HG03558 (cell line): ENCODE results near the gene MYO5B.
A peak's percentile ranks its signal among the peaks of the same experiment; 100 is the strongest.
"Not testable (repeated sequence)": the region's sequence is repeated elsewhere in the genome, so short reads cannot be mapped to it uniquely, and the experiment has no call there.

Source experiments
- ATAC-seq: cut with Tn5 transposase; IDR thresholded peaks from one replicate; pipeline ENCODE4 v1.9.1; 2021; ENCODE audit warnings: moderate number of reproducible peaks; ENCODE audit not compliant: unreplicated experiment; ENCODE audit errors: extremely low read depth

Gene MYO5B

DNA sequence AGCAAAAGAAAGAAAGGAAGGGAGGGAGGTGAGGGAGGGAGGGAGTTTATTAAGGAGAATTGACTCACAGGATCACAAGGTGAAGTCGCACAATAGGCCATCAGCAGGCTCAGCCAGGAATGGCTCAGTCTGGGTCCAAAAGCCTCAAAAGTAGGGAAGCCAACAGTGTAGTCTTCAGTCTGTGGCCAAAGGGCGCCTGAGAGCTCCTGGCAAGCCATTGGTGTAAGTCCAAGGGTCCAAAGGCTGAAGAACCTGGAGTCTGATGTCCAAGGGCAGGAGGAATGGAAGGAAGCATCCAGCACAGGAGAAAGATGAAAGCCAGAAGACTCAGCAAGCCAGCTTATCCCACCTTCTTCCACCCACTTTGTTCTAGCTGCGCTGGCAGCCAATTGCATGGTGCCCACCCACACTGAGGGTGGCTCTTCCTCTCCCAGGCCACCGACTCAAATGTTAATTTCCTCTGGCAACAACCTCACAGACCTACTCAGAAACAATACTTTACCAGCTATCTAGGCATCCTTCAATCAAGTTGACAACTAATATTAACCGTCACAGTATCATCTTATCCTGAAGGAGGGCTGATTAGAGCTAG is 375.8 kb downstream of the MYO5B start:
- ATAC-seq = no peak

DNA sequence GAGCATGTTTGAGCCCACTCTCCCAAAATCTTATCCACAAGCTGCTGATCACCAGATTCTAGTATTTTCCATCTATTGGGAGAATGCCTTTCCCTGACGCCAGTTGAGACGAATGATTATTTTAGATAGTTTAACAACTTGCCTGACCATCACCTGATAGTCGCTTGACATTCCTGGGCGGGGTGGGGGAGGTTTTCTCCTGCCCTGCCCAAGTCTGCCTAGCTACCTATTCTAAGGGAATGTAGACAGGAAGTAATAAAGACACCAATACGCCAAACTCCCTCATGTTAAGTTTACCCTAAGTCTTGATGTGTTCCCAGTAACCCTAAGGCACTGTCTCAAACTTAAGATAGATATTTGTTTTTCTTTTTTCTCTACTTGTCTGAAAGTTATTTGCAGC is 377.0 kb downstream of the MYO5B start:
- no peak for ATAC-seq

DNA sequence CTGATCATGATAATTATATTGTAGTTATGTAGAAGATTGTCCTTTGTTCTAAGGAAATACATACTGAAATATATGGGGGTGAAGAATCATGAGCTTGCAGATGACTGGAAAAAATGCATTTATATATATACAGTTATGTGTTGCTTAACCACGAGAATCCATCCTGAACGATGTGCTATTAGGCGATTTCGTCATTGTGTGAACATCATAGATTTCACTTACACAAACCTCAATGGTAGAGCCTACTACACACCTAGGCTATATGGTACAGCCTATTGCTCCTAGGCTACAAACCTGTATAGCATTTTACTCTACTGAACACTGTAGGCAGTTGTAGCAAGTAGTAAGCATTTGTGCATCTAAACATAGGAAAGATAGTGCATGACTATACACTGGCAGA is 379.0 kb downstream of the MYO5B start:
- no peak for ATAC-seq

DNA sequence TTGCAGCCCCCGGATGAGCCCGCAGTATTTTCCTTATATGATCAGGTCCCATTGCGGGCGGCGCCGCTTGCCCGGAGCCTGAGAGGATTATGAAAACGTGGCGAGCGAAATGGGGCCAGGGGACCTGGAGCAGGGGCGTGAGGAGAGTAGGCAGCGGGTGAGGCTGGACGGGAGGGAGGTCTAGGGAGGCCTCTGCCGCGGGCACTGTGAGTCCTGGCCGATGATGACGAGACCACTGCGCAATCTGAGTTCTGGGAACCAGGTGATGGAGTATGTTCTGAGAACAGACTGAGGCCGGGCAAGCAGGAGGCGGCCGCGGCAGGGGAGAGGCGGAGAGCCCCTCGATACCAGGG is 380.8 kb downstream of the MYO5B start:
- ATAC-seq = no peak

DNA sequence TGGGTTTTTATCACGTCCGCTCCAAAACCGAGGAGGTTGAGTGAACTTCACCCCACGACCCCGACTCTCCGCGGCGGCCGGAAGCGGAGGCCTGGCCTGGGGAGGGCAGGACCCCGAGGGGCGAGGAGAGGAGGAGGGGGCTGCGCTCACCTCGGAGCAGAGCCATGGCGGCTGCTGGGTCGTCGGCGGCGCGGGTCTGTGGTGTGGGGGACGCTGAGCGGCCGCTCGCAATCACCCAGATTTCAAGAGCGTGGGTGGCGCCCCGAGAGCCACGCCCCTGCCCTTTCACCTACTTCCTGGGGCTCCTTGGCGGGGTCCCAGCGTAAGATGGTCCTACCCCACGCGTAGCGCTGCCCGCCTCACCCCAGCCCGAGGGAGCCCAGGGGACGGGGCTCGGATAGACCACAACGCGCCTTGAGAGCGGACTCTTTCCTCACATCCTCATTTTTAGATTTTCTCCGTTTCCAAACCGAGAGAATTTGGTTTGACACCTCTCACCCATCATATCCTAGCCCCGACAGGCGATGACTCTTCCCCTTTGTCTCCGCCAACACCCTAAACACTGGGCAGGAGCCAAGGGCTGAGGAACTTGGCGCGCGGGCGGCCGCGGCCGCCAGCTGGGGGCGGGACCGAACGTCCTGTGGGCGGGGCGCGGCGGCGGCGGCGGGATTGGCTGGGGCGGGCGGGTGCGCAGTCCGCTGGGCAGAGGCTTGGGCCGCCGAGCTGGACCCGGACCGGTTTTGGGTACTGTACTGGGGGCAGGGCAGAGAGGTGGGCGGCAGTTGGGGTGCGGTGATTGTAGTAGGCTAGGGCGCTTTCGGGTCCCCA is 381.4 kb downstream of the MYO5B start, which contains the start of gene ACAA2:
Gene ACAA2, minus strand, starts transcription at position 215 of the 828 bp plus-strand sequence. Its CDS starts 49 bp downstream, at position 166.
- ATAC-seq = peak; percentile 69

DNA sequence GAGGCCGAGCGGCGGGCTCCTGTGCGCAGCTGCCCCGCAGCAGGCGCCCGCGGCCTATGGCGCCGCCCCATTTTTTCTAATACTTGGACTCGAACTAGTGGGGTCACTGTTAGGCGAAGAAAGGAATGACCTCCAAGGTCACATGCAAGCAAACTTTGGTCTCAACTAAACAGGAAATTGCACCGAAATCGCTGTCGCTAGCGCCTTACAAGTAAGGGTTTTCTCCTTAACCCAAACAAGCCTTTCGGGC is 382.0 kb downstream of the MYO5B start:
- ATAC-seq = no peak

DNA sequence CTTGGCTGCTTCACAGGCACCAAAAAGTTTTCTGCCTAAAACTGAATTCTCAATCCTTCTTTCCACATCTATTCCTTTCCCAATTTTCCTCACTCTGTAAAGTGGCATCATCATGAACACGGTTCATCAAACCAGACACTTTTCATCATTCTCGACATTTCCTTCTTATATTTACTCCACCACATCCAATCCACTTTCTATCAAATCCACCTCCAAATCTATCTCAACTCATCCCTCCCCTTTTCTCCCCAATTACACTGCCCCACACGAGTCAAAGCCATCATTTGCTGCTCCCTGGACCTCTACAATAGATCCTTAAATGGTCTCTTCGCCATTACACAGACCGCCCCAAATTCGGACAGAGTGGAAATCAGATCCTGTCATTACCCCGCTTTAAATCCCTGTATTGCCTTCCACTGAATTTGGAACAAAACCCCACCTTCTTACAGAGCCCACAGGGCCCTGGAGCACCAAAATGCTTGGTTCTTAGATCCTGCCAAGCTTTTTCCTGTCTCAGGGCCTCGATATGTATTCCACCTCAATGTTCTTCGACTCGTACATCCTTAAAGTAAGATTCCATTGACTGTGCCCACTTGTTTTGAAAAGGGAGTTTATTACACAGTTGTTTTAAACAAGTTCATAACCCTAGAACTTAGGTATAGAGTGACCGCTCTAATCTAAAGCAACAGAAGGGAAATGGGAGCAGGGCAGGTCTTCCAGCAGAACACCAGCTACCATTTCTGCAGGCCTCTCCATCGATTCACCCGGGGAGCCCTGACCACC is 382.5 kb downstream of the MYO5B start:
- no peak for ATAC-seq

DNA sequence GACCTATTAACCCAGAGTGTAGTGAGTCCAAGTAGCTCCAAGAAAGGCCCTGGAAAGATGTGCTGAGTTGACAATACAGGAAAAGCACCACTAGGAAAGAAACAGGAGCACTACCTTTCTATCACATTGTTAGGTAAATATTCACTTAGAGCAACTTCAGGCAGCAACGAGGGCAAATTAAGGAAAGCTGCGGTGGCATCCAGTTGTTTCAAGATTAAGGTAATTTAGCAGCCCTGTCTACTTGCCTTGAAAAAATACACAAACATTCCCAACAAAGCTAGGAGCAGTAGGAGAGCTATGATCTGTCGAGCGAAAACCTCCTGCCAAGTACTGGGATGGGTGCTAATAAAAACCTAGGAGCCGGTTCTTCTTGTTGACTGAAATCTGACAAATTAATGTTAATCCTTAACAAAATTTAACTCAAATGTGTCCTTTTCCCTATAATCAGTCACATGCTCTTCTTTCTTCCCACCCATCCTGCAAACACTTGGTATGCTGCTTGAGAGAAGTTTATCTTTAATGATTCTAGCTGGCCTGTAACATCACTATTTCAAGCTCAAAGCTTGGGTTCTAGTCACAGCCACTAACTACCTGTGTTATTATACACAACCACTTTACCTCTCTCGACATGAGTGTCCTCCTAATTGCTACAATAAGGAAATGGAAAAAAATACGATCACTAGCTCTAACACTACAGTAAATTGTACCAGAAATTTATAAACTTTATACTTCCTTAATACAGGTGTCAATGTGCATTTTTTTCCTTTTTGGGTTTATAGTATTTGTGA is 383.6 kb downstream of the MYO5B start:
- no peak for ATAC-seq

DNA sequence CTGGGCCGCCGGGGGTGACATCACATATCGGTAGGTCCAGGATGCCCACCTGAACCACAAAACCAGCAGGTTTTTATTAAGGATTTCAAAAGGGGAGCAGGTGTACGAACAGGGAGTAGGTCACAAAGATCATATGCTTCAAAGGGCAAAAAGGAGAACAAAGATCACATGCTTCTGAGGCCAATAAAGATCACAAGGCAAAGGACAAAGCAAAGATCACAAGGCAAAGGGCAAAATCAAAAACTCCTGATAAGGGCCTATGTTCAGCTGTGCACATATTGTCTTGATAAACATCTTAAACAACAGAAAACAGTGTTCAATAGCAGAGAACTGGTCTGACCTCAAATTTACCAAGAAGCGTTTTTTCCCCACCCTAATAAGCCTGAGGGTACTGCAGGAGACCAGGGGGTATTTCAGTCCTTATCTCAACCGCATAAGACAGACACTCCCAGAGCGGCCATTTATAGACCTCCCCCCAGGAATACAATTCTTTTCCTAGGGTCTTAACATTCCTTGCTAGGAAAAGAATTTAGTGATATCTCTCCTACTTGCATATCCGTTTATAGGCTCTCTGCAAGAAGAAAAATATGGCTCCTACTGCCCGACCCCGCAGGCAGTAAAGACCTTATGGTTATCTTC is 386.3 kb downstream of the MYO5B start:
- not testable (repeated sequence) for ATAC-seq

DNA sequence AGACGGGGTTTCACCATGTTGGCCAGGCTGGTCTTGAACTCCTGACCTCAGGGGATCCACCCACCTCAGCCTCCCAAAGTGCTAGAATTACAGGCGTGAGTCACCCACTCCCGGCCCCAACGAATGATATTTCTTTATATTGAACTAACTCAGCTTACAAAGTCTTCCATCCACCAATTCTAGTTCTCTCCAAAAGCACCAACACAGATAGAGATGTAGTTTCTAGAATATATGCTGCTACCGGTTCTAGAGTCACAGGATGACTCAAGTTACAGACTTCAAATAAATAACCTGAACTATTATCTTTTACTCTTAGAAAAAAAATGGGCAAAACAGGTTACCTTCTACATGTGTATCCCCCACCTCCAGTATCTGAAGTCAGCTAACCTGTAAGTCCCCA is 390.9 kb downstream of the MYO5B start:
- no peak for ATAC-seq

DNA sequence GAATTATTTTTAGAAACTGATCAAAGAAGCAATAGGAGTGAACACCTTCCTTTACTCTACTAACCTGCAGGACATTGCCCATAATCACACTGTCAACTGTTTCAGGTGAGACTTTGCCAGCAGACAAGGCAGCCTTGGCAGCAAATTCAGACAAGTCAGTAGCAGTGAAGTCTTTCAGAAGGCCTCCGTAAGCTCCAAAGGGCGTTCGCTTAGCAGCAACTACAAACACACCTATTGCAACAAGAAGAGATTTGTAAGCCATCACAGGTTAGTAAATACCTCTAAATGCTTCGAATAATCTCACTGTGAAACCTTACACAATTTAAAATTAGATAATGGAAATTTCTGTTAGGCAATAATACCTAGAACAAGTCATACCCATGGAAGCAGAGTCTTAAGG is 392.3 kb downstream of the MYO5B start:
- ATAC-seq = no peak

DNA sequence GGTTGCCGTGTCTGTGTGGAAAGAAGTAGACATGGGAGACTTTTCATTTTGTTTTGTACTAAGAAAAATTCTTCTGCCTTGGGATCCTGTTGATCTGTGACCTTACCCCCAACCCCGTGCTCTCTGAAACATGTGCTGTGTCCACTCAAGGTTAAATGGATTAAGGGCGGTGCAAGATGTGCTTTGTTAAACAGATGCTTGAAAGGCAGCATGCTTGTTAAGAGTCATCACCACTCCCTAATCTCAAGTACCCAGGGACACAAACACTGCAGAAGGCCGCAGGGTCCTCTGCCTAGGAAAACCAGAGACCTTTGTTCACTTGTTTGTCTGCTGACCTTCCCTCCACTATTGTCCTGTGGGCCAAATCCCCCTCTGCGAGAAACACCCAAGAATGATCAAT is 394.5 kb downstream of the MYO5B start:
- ATAC-seq = not testable (repeated sequence)

DNA sequence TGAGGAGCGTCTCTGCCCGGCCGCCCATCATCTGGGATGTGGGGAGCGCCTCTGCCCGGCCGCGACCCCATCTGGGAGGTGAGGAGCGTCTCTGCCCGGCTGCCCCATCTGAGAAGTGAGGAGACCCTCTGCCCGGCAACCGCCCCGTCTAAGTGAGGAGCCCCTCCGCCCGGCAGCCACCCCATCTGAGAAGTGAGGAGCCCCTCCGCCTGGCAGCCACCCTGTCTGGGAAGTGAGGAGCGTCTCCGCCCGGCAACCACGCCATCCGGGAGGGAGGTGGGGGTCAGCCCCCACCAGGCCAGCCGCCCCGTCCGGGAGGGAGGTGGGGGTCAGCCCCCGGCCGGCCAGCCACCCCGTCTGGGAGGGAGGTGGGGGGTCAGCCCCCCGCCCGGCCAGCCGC is 395.1 kb downstream of the MYO5B start:
- not testable (repeated sequence) for ATAC-seq

DNA sequence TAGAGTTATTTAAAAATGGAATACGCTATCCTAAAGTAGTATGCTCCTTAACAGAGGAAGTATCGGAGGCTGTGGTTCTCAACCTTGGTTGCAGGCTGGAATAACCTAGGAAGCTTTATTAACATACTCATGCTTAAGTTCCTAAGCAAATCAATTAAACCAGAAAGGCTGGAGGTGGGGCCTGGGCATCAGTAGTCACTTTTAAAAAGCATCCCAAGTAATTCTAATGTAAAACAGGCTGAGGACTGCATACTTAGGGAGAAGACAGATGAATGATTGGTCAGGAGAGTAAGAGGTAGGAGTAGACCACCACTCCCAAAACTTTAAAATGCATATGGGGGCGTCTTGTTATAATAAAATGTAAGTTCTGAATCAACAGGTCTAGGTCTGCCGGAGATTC is 396.9 kb downstream of the MYO5B start:
- ATAC-seq = no peak

DNA sequence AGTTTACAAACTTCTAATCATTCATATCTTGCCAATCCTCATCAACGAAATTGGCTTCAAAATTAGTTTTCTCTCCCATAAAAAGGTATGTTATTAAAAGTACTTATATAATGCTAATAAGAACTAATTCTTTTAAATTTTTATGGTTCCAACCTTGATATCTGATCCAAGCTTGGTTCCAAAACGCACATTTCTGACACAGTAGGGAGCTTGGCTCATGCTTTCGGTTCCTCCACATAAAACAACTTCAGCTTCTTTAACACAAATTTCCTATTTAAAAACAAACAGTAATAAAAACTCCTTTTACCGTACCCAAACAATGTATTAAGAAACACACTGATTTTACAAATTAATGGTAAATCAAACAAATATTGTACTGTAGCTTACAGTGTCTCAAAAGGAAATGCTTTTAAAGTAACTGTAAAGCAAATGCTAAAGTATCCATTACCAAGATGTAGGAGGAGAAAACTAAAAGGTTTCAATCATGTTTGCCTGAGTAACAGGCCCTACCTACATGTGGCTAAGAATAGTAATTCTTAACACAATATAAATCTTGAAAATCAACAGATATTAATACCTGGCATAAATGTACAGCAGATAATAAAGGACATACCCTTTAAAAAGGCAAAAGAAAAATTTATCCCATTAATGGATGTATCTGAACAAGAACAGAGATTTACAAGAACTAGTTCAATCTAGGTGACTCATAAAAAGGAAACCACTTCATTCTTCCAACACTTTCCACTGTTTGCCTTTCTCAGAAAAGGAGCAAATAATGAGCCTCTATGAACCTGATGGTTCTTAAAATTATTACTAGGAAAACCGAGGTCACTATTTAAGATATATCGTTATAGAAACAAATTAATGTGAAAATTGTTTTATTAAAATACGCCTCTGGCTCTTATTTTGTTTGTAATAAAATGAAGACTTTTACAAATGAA is 399.1 kb downstream of the MYO5B start:
- no peak for ATAC-seq

DNA sequence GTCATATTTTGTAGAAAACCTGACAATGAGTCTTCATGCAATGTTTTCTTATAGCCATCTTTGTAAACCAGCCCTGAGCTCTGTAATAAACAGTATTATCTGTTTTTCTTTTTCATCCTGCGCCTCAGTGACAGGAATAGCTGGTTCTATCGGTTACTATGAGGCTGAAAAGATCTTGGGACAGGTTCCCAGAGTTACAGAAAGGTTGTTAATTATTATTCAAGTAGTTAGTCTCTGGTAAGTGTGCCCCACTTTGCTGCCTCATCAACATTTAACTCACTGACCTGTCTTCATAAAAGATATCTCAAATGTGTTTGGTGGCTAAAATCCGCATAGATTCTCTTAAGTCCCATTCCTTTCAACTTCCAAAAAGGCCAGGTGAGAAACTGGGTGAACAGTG is 400.2 kb downstream of the MYO5B start:
- ATAC-seq = no peak

DNA sequence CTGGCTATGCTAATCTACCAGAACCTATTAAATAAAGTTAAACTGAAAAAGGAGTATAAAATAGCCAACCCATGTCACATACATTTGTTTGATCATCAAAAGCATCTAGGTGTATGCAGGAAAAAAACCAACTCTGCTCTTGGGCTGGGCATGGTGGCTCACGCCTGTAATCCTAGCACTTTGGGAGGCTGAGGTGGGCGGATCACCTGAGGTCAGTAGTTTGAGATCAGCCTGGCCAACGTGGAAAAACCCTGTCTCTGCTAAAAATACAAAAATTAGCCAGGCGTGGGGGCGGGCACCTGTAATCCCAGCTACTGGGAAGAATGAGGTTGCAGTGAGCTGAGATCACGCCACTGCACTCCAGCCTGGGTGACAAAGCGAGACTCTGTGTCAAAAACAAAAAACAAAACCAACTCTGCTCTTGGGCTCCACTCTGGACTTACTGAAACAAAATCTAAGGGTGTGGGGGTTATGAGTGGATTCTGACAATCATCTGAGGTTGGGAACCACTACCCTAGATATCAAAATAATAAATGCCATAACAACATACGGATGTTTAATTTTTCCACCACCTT is 405.3 kb downstream of the MYO5B start:
- ATAC-seq = not testable (repeated sequence)

DNA sequence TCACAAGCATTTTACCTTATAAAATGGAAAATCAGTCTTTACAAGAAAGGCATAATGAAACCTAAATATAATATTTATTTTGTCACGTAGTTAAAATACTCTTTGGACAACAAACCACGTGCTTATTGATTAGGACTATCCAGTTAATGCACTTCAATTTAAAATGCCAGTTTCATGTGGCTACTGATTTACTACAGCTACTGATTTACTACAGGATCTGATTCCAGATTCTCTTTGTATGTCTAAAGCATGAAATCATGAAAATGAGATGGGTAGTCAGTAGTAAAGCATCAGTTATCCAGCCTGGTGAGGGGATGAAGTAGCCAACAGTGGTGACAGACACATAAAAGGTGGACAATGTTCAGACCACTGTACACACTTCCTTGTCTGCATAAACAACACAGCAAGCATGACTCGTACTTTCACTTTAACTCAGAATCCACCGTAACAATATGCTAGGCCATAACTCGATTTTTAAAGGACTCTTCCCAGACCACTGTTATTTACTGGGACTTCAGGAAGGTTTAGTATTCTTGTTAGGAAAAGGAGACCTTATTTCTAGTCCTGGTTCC is 406.5 kb downstream of the MYO5B start:
- ATAC-seq = no peak
